Transverse colon (tissue), 4 donors: ENCODE measurements around the gene HIVEP3. TPM values are rescaled to one million over a fixed set of nuclear protein-coding genes. Genes with fewer than 3 reads are reported as not detected.

Experiments
- DNase-seq: peaks from one replicate; pipeline ENCODE4 v3.0.0-alpha.2; 2019
- H3K27ac ChIP-seq, 4 donors: fragments of 200-600 bp; sonication (generic); 2 replicates each; pipeline ENCODE4 v1.5.1; 2016 to 2018; ENCODE audit warnings: inconsistent platforms in 4 of 4
- H3K27me3 ChIP-seq: fragments of 200-600 bp; sonication (generic); 2 replicates; pipeline ENCODE4 v1.5.1; 2017; ENCODE audit warnings: inconsistent platforms
- H3K36me3 ChIP-seq, 4 donors: fragments of 200-600 bp; sonication (generic); 2 replicates each; pipeline ENCODE4 v1.5.1; 2017 to 2019; ENCODE audit warnings: inconsistent platforms in 4 of 4
- H3K4me1 ChIP-seq, 4 donors: fragments of 200-600 bp; sonication (generic); 2 replicates each; pipeline ENCODE4 v1.5.1; 2017 to 2020; ENCODE audit warnings: inconsistent platforms in 4 of 4
- H3K4me3 ChIP-seq, 4 donors: fragments of 200-600 bp; sonication (generic); 1 replicate in 1 of 4; 2 replicates in 3 of 4; pipeline versions ENCODE4 v1.5.1 to v1.6.1; 2017 to 2019; ENCODE audit warnings: inconsistent platforms in 4 of 4
- H3K9me3 ChIP-seq, 2 donors: fragments of 200-600 bp; sonication (generic); 2 replicates each; pipeline ENCODE4 v1.5.1; 2017 to 2019; ENCODE audit warnings: inconsistent platforms in 2 of 2
- EP300 ChIP-seq: sonication (generic); formaldehyde crosslinking; IDR thresholded peaks from one replicate; pipeline ENCODE4 v1.6.1; 2017; ENCODE audit warnings: antibody characterized with exemption, low read depth
- POLR2A ChIP-seq: fragments of 450-650 bp; IDR thresholded peaks from one replicate; pipeline ENCODE4 v1.6.1; 2016; ENCODE audit warnings: antibody characterized with exemption, mild to moderate bottlenecking, moderate library complexity
- POLR2AphosphoS5 ChIP-seq, 3 donors: sonication (generic); formaldehyde crosslinking; IDR thresholded peaks; one replicate each; pipeline ENCODE4 v1.6.1; 2016; ENCODE audit warnings: antibody characterized with exemption in 3 of 3
- WGBS, 2 donors: methylation state at CpG; one replicate each; pipeline ENCODE4 v1.1.5; 2018; ENCODE audit warnings: low coverage in 1 of 2; 5-methylcytosine and 5-hydroxymethylcytosine counted together
- in situ Hi-C, 4 donors: fragments of 200-750 bp; cut with MboI; loops; one replicate each; pipeline versions ENCODE4 v1.15.0 to v1.15.1; 2017; ENCODE audit warnings: low sequenced_read_pairs in 3 of 4, low pct_ligation_motif_present in 1 of 4, low pct_unique_long_range_greater_than_20kb in 1 of 4
- intact Hi-C: fragments of 100-400 bp; cut with DNase I; formaldehyde crosslinking; loops from one replicate; pipeline ENCODE4 v1.15.1; 2023; ENCODE audit warnings: low total_unique reads
- total RNA-seq, 4 donors: library from RNA; depleted of rRNA; stranded (reverse); fragments of >200 nt; gene quantifications; one replicate each; pipeline ENCODE4 v1.1.0, GENCODE V29; 2016
- TF ChIP-seq, protein P1 (sequence below), 5 experiments: fragments of 200-600 bp in 3 of 5; fragments of 450-650 bp in 2 of 5; sonication (generic) in 3 of 5; IDR thresholded peaks; 1 replicate in 2 of 5; 2 replicates in 3 of 5; pipeline ENCODE4 v1.5.1; 2016 to 2017; ENCODE audit warnings: antibody characterized with exemption in 5 of 5, inconsistent platforms in 3 of 5, mild to moderate bottlenecking in 2 of 5, moderate library complexity in 1 of 5

HIVEP3 gene
- total RNA-seq, 4 donors from 2014 or later = 3.7 to 15.0 (median 5.2) TPM

DNA sequence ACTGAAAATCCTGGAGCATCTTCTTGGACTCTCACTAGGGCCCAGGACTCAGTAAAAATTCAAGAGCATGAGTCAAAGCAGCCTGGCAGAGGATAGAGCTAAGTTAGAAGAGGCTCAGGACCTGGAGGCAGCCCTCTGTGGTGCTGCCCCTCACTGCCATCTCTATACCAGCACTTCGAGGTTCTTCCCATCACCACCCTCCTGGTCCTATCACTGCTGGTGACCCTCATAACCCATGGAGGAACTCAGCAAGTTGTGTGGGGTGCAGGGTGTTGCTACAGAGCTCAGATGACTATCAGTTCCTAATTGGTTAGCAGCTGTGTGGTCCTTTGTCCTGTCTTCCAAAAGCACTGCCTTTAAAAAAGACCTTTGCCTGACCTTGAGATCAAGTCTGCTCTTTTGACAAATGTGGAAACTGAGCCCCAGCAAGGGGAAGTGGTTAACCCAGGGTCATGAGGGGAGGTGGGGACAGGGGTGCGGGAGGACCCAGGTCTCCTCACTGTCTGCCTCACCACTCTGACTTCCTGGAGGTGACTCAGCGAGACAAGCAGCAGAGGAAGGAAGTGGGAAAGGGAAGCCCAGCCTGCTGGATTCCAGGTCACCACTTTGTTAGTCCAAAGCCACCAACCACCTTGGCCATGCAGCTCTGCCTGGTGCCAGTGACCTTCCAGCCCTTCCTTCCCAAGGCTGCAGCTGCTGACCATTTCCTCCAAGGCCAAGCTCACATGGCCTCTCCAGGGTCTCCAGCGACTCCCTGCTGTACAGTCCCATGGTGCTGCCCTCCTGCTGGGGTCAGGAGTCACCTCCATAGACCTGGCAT is 234.8 kb downstream of the HIVEP3 start:
- WGBS, 2 donors = 52% methylated on average over 4 of the region's 4 CpGs; no CpG with 5 or more reads in 1 of the 2 donors
- Histone ChIP-seq H3K27me3 (no peaks in the 10 kb centered on the region), H3K27ac (no peak overlapping the region), H3K4me1 (peaks cover 0 to 14% (median 1%) of the 10 kb centered on the region in 4 donors), H3K9me3 (no peaks in the 10 kb centered on the region), H3K36me3 (no peaks in the 10 kb centered on the region), H3K4me3 (no peak overlapping the region)
- in situ Hi-C loops (no loop called here), intact Hi-C loops (no loop called here)
- no peak for DNase-seq
- TF ChIP-seq EP300 (no peak), POLR2A (no peak), POLR2AphosphoS5 (IDR thresholded peaks at IDR 0.05) (no peak)
- TF ChIP-seq, protein P1, sequence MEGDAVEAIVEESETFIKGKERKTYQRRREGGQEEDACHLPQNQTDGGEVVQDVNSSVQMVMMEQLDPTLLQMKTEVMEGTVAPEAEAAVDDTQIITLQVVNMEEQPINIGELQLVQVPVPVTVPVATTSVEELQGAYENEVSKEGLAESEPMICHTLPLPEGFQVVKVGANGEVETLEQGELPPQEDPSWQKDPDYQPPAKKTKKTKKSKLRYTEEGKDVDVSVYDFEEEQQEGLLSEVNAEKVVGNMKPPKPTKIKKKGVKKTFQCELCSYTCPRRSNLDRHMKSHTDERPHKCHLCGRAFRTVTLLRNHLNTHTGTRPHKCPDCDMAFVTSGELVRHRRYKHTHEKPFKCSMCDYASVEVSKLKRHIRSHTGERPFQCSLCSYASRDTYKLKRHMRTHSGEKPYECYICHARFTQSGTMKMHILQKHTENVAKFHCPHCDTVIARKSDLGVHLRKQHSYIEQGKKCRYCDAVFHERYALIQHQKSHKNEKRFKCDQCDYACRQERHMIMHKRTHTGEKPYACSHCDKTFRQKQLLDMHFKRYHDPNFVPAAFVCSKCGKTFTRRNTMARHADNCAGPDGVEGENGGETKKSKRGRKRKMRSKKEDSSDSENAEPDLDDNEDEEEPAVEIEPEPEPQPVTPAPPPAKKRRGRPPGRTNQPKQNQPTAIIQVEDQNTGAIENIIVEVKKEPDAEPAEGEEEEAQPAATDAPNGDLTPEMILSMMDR (IDR thresholded peaks at IDR 0.05) = no peak

GRCh38 chr1:41682845-41683625 is 235.7 kb downstream of the HIVEP3 start:
- no peaks in the 10 kb centered on the region for H3K9me3 ChIP-seq
- TF ChIP-seq, protein P1 (IDR thresholded peaks at IDR 0.05) = no peak
- TF ChIP-seq EP300 (no peak), POLR2AphosphoS5 (IDR thresholded peaks at IDR 0.05) (no peak), POLR2A (no peak)
- in situ Hi-C loops (no loop called here), intact Hi-C loops (no loop called here)
- WGBS, 2 donors = 77 to 92% methylated on average over 4 to 6 of the region's 6 CpGs
- H3K27me3 ChIP-seq = no peaks in the 10 kb centered on the region
- DNase-seq = no peak
- peaks cover 0 to 14% (median 1%) of the 10 kb centered on the region in 4 donors for H3K4me1 ChIP-seq
- no peak overlapping the region for H3K27ac ChIP-seq
- no peak overlapping the region for H3K4me3 ChIP-seq
- no peaks in the 10 kb centered on the region for H3K36me3 ChIP-seq

GRCh38 chr1:41682149-41682548 is 236.6 kb downstream of the HIVEP3 start:
- in situ Hi-C loops = no loop called here
- DNase-seq = no peak

More at GRCh38 chr1:41682149-41682548, 236.6 kb downstream of the HIVEP3 start:
- H3K9me3 ChIP-seq = no peaks in the 10 kb centered on the region
- no peak overlapping the region for H3K27ac ChIP-seq
- intact Hi-C loops = no loop called here
- H3K4me1 ChIP-seq = peaks cover 0 to 14% (median 1%) of the 10 kb centered on the region in 4 donors
- no peak overlapping the region for H3K4me3 ChIP-seq
- no peaks in the 10 kb centered on the region for H3K27me3 ChIP-seq
- no peak for TF ChIP-seq EP300
- no peak for TF ChIP-seq POLR2AphosphoS5 (IDR thresholded peaks at IDR 0.05)
- TF ChIP-seq, protein P1 (IDR thresholded peaks at IDR 0.05) = no peak
- TF ChIP-seq POLR2A = no peak
- WGBS, 2 donors = 92% methylated on average over 5 of the region's 5 CpGs; no CpG with 5 or more reads in 1 of the 2 donors
- H3K36me3 ChIP-seq = no peaks in the 10 kb centered on the region
